H54 (cell line): ENCODE results near the gene RNASE4.
"Not testable (repeated sequence)": the region's sequence is repeated elsewhere in the genome, so short reads cannot be mapped to it uniquely, and the experiment has no call there.

Source experiments
- DNase-seq: peaks from one replicate; pipeline ENCODE4 v3.0.0; 2011; ENCODE audit warnings: low spot score, mixed read lengths; ENCODE audit not compliant: insufficient read length
- FAIRE-seq: peaks from 3 replicates; lab custom pipeline; 2011; peaks lifted over from hg19 to GRCh38; lab: Jason Lieb, UNC
- POLR2A ChIP-seq: IDR thresholded peaks from 2 replicates; pipeline ENCODE4 v1.6.1; 2011; ENCODE audit warnings: low read depth, mild to moderate bottlenecking, low read length

RNASE4 gene

DNA sequence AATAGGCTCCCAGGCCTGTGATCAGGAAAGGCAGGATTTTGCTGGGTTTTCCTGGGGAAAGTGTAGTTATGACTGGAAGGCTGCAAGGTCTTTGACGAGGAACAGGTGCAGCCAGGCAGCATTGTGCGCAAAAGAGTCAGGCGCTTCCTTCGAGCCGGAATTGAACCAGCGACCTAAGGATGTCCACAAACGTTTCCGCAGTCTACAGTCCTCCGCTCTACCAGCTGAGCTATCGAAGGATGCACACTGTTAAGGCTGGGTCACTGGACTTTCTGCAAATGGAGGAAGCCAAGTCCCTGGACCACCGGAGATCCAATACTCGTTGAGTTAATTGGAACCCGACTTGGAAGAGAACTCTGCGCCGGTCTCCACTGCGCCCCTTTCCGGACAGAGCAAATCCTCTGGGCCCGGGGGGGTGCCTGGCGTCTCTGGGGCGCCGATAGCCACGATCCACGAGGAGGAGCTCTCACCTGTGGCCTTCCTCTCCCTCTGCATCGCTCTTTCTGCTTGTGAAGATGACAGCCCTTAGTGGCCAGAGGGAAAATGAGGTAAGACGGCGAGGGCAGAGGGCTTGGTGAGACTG lies 24.5 kb upstream of the RNASE4 start:
- FAIRE-seq (no peak), DNase-seq (no peak)
- no peak for TF ChIP-seq POLR2A

DNA sequence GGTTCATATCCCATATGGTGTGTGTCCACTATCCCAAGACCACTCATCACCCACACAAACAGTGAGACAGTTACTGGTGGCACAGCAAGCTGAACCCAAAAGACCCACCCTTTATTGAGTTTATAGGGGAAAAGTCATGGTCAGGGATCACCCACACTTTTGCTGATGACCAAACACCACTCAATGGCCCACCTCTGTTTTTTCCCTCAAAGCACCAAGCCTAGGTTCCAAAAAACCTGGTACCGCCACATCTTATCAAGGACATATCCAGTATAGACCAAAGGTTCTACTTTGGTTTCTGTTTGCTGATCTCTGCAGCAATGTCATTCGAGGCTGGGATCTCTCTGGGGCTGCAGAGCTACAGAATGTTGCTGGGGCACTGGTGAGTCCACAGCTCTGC lies 23.2 kb upstream of the RNASE4 start:
- no peak for FAIRE-seq
- no peak for TF ChIP-seq POLR2A
- no peak for DNase-seq

- FAIRE-seq (no peak), DNase-seq (no peak)
These were observed 21.2 kb upstream of the RNASE4 start for GRCh38 chr14:20662968-20663732.

DNA sequence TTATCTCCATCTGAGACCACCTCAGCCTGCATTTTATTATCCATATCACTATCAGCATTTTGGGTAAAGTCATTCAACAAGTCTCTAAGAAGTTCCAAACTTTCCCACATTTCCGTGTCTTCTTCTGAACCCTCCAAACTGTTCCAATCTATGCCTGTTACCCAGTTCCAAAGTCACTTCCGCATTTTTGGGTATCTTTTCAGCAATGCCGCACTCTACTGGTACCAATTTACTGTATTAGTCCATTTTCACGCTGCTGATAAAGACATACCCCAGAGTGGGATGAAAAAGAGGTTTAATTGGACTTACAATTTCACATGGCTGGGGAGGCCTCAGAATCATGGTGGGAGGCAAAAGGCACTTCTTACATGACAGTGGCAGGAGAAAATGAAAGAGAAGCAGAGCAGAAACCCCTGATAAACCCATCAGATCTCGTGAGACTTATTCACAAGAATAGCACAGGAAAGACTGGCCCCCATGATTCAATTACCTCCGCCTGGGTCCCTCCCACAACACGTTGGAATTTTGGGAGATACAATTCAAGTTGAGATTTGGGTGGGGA lies 17.9 kb upstream of the RNASE4 start:
- not testable (repeated sequence) for DNase-seq, FAIRE-seq

More at GRCh38 chr14:20662968-20663732, 21.2 kb upstream of the RNASE4 start:
- no peak for TF ChIP-seq POLR2A

- DNase-seq (no peak), FAIRE-seq (no peak)
These were observed 16.4 kb upstream of the RNASE4 start for GRCh38 chr14:20667957-20668356.

DNA sequence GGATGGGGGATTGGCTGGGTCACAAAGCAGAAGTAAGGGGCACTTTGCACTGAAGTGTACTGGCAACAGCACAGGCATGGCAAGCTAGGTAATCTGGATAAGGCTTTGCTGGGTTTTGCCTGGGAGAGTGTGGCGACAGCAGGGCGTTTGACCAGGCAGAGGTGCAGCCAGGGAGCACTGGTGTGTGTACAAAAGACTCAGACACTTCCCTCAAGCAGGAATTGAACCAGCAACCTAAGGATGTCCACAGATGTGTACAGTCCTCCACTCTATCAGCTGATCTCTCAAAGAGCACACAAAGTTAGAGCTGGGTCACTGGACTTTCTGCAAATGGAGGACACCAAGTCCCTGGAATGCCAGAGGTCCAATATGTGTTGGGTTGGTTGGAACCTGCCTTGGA lies 15.4 kb upstream of the RNASE4 start:
- DNase-seq (no peak), FAIRE-seq (no peak)
- no peak for TF ChIP-seq POLR2A

More at GRCh38 chr14:20667957-20668356, 16.4 kb upstream of the RNASE4 start:
- TF ChIP-seq POLR2A, result no peak

DNA sequence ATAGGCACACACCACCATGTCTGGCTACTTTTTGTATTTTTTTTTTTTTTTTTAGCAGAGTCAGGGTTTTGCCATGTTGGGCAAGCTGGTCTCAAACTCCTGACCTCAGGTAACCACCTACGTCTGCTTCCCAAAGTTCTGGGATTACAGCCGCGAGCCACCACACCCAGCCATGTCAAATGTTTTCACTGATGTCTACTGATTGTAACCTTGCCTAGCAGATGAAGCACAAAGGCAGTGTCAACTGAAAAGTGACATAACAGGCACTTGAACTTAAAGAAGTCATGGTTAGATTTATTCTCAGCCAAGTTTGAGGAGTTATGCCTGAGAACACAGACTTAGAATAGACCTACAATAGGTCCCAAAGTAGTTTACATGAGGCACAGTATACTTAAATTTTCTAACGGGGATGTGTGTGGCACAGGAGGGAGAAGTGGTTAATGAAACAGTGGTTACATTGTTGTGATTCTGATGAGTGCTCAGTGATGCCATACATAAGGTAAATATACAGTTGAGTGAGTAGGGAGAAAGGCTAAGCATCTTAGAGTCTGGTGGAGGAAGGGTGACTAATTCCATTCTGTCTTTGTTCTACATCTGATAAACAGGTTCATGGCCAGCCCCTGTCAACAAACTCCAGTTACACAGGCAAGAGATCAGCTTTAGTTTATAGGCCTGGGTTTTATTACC lies 12.6 kb upstream of the RNASE4 start:
- no peak for FAIRE-seq
- TF ChIP-seq POLR2A, result no peak
- no peak for DNase-seq

GRCh38 chr14:20675669-20676068 lies 8.7 kb upstream of the RNASE4 start:
- FAIRE-seq (no peak), DNase-seq (no peak)
- TF ChIP-seq POLR2A, result no peak

DNA sequence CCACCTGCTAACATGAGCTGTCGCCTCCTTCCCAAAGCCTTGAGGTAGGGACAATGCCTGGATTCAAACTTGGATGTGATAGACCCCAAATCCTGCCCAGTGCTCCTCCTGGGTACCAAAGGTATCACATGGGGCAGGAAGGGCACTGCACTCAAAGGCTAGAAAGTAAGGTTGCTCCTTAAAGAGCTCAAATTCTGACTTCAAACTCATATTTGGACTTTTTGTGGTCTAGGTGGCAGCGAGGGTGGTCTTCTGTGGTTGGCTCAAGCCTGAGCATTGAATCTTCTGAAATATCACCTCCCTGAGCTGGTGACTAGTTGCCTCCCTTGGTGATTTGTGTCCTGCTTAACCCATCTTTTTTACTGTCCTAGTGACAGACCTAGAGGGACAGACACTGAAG lies 8.3 kb upstream of the RNASE4 start:
- FAIRE-seq (no peak), DNase-seq (no peak)
- TF ChIP-seq POLR2A, result no peak

DNA sequence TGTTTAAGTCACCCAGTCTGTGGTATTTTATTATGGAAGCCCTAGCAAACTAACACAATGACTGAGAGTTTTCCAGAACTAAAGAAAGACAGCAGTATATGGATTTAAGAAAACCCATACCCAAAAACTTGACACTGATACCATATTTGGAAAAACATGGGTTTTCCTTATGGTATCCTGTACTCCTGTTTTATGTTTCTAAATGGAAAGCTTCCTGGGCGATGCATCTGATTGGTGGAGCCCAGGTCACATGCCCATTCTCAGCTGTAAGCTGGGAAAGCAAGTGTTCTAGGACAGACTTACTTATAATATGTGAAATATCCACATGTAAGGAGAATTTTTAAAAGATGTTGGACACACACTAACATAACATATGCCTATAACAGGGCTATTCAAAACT lies 4.5 kb upstream of the RNASE4 start:
- no peak for DNase-seq
- no peak for FAIRE-seq
- TF ChIP-seq POLR2A, result no peak

- DNase-seq, result no peak
- FAIRE-seq, result no peak
- no peak for TF ChIP-seq POLR2A
These were observed 4.0 kb upstream of the RNASE4 start for GRCh38 chr14:20680363-20680762.

- FAIRE-seq, result no peak
These were observed 3.5 kb upstream of the RNASE4 start for GRCh38 chr14:20680843-20681347.

DNA sequence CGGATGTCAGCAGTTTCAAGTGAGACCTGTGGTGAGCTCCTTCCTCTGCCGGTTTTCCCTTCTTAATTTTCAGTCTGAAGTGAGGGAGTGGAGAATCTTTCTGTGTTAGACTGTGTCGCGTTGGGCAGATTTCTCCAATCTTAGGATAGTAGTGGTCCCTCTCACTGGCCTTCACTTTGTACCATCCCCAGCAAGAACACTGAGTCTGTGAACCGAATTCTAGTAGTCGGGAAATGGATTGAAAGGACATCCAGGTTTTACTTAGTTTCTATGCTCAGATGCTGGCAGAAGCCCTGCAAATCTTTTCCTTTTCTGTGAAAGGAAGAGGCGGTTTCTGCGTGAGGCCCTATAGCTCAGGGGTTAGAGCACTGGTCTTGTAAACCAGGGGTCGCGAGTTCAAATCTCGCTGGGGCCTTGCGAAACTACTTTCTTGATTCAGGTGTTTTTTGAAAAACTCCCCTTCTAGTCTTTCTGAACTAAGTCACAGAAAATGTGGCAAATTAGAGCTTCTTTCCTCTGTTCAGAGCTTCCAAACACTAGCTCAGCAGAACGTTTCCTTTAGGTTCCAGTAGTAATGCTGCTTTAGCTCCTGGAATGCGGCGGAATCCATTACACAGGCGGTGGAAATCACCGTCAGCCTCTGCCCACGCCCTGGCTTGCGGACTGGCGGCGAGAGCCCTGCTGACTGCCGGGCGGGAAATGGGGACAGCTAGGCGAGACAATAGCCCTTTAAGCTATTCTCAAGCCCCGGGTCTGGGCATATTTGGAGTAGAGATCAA lies 2.8 kb upstream of the RNASE4 start:
- FAIRE-seq, result no peak
- DNase-seq, result no peak
- no peak for TF ChIP-seq POLR2A

More at GRCh38 chr14:20680843-20681347, 3.5 kb upstream of the RNASE4 start:
- no peak for DNase-seq
- TF ChIP-seq POLR2A, result no peak
